HG03558 (cell line): ENCODE data around the gene KLK6.

Experiments used
- ATAC-seq: cut with Tn5 transposase; IDR thresholded peaks from one replicate; pipeline ENCODE4 v1.9.1; 2021; ENCODE audit warnings: moderate number of reproducible peaks; ENCODE audit not compliant: unreplicated experiment; ENCODE audit errors: extremely low read depth

Gene KLK6

GRCh38 chr19:50912727-50913716 lies 56.4 kb downstream of the KLK6 start:
- ATAC-seq, result no peak

GRCh38 chr19:50912102-50912599 lies 57.2 kb downstream of the KLK6 start:
- no peak for ATAC-seq

GRCh38 chr19:50911206-50912101 lies 57.9 kb downstream of the KLK6 start, which contains the start of gene KLK4:
KLK4 (minus strand) TSS chr19:50911395; CDS start chr19:50910738, 657 bp downstream.
- no peak for ATAC-seq

- no peak for ATAC-seq
These were observed 58.7 kb downstream of the KLK6 start for GRCh38 chr19:50910722-50911121.

- ATAC-seq, result no peak
These were observed 59.9 kb downstream of the KLK6 start for GRCh38 chr19:50909240-50910070.
